Activated effector memory CD4-positive, alpha-beta T cell treated with Interleukin-2 at 50 U/mL for 16 hours (primary cell): ENCODE measurements around the gene CSTPP1.

Experiments
- DNase-seq: peaks from one replicate; pipeline ENCODE4 v3.0.0-alpha.2; 2020

CSTPP1 gene

DNA sequence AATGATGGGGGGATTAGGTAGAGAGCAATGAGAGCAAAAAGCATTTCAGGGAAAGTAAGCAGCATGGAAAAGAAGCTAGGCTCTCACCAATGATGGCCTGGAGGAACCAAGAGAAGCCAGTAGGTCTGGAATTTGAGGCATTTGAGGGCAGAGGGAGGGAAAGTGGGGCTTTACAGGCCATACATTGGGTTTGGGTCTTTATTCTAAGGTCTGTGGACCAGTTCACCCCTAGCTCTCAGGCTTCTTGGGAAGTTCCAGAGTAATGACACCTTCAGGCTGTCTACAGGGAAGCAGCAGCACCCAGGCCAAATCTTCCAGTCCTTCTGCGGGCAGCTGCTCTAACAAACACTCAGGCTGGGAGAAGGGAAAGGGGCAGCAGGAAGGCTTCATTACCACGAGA is 210.7 kb downstream of the CSTPP1 start:
- no peak for DNase-seq

DNA sequence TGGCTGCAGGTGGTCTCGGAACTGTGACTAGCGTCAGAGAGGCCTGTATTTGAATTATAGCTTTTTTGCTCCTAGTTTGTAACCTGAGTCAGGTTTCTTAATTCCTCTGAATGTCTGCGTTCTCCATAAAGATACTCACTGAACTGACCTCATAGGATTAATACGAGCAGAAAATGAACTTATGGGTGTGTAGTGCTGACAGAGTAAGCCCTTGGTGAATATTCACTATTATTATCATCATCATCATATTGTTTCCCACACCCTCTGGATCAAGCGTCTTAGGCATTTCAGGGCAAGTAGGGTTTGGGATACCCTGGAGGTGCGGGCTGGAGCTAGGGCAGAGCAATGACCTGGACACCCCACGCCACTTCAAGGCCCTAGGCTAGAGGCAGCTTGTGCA is 211.1 kb downstream of the CSTPP1 start:
- no peak for DNase-seq

DNA sequence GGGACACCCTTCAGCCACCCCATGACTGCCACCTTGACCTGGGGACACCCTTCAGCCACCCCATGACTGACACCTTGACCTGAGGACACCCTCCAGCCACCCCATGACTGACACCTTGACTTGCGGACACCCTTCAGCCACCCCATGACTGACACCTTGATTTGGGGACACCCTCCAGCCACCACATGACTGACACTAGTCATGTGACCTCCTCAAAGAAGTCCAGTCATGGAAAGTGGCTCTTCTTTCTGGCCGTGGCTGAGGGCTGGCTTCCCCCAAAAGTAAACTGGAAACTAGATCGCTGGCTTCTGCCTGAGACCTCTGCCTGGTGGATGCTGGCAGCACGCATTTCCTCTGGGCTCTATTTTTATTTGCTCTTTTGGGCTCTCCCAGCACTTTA is 211.7 kb downstream of the CSTPP1 start:
- no peak for DNase-seq

DNA sequence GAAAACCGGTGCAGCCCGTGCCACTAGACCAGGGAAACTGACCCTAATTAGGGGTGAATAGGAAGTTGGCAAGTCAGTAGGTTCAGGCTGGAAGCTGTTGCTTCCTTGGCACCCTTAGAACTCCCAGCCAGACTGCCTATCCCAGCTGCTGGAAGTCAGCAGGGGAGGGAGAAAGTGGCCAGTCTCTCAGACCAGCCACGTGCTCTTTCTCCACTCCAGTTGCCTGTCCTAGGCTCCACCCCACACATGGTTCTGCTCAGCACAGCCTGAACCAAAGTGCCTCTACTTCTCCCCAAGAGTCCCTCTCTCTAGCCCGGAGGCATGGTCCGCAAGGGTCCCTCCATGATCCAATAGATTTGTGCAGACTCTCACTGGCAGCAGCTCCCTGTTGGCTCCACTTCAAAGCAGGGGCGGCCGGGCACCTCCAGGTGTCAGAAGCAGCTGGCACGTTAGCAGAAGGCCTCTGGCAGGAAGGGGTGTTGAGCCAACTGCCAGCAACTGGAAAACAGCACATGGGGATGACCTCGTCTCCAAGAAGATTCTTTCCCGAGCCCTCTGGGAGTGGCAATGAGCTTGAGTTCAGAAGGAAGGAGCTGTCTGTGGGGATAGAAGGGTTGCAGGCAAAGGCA is 212.5 kb downstream of the CSTPP1 start:
- no peak for DNase-seq

DNA sequence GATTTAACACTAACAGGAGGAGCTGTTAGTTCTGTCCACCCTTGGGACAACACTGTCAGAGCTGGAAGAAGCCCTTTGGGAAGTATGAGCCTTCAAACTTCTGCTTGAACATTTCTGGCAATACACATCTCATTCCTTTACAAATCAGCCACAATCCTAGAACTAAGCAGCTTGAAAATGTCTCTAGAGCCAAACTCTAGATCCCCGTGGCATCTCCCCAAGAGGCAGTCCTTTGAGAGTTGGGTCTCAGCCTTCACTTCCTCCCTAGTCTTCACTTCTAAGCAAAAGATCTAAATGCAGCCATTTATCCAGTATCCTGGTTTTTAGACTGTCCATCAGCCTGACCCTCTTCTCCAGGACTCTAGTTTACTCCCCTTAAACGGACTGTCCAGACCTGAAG is 213.2 kb downstream of the CSTPP1 start:
- DNase-seq, result no peak

DNA sequence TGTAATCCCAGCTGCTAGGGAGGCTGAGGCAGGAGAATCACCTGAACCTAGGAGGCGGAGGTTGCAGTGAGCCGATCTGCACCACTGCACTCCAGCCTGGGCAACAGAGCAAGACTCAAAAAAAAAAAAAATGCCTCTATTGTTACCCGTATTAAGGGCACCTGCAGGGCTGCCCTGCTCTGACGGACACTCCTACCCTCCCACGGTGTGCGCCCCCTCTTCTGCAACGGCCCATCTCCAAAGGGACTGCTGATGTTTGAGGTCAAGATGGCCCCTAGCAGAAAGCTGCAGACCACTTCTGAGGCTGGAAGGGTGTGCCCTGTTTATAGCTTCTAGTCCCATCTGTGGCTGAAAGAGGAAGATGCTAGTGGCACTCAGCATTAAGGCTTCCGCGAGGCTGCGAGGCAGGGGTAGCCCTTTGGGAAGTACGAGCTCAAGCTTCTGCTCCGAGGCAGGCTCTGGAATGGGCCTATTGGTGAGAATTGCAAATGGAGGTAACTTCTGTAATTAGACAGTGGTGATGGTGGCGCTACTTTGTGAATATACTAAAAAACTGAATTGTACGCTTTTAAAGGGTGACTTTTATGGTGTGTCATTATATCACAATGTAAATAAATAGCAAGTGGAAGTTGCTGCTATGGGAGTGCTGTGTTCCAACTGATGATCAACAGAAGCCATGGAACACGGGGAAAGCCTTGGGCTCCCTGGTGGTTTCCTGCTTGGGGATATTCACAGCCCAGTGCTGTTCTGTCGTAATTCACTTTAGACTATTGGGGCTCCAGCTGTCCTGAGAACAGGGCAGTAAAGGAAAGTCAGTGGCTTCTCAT is 215.8 kb downstream of the CSTPP1 start:
- DNase-seq, result no peak

DNA sequence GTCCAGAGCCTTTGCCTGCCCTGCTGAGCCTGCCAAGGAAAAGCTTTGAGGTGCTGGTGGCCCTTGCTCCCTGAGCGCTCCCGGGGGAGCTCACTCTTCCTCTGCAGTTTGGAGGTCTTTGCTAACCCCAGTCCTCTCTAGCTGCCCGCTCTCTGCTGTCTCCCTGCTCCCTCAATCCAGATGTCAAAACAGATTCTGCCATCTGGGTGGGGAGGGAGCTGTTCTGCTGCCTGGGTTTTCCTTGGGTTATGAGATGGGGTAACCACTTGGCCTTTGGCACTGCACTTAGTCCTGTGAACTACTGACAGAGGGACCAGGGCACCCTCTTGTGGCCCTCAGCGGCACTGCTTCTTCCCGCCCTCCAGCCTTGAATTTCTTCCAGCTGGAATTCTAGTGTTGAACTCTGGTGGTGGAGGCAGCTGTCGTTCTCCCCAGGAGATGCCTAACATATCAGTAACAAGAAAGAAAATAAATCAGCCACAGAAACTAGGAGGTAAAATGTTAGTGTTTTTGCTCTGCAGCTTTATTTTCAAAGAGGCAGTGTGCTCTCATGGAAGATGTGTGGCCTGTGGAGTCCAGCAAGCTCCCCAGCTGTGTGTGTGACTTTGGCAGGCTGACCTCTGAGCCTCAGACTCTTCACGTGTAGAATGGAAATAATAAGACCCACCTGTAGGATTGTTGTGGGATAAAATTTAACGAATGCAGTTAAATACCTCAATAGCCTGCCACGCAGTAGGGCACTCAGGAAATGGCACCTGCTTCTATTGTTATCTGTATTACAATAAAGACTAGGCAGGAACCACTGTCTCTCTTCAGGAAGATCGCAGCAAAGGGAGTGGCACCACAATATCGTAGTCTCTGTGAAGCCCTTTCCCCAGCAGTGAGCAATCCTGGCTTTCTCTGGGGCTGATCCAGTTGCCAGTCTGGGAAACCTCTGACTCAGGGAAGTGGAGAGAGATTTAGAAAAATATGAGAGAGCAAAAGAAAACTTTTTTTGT is 216.7 kb downstream of the CSTPP1 start:
- DNase-seq, result peak; percentile 21

DNA sequence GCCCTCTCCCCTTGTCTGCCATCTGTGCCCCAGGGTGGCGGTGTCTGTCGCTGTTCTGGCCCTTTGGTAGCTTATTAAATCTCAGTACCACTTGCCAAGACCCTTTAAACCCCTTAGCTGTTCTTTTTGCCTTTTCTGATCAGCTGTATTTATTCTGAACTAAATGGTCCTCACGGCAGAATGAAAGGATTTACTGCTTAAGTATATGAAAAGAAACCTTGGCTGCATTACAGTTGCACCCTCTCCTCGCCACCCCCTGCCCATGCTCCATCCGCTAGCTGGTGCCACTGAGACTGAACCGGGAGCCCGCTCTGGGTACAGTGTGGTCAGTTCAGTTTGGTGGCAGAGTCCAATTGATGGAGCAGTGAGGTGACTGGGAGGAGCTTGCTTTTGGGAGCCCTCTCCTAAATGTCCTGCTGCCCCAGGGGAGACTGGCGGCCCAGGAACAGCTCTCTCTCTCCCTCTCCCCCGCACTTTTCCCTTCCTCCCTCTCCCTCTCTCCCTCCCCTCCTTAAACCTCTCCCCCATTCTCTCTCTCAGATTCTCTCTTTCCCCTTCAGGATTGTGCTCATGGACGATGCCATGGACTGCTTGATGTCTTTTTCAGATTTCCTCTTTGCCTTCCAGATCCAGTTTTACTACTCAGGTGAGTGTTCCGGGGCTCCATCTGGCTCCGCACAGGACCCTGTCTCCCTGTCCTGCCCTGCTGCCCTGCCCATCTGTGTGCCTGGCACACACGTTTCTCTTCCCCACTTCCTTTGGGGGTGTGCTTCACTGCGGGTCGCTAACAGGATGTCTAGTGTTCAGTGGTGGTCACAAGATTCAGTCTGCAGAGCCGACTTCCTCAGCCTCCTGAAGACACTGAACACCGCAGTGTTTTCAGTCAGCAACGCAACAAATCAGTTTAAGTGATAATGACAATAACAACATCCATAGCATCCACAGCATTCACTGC is 218.3 kb downstream of the CSTPP1 start:
- peak; percentile 13 for DNase-seq

DNA sequence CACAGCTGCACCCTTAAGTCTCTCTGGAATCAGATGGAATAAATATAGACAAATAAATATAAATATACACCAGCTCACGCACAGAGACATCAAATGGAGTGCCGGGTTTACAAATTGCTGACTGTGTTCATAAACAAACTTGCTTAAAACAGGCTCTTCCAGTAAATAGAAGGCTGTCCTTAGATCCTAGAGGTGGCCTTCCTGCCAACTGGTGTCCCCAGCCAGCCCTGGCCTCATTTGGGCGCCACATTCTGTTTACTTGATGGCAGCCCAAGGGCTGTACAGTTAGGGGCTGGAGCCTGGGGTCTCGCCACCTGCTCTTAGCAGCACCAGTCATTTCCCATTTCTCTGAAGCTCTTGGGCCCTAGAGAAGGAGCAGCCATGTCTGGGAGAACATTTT is 219.3 kb downstream of the CSTPP1 start:
- DNase-seq, result no peak

DNA sequence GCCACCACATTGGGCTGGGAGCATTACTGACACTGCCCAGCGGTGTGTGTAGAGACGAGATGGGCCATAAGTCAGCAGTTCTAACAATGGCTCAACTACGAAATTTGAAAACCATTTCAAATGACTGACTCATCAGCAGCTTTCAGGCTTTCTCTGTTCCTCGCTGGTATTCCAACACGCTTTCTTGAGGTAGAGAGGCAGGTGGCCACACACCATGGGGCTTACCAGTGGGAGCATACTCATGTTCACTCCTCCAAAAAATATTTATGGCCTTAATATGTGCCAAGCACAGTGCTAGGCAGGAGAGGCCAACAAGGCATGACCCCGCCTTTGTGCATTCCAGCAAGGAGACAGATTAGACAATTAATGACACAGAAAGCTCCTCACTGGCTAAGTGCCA is 219.8 kb downstream of the CSTPP1 start:
- DNase-seq, result no peak

DNA sequence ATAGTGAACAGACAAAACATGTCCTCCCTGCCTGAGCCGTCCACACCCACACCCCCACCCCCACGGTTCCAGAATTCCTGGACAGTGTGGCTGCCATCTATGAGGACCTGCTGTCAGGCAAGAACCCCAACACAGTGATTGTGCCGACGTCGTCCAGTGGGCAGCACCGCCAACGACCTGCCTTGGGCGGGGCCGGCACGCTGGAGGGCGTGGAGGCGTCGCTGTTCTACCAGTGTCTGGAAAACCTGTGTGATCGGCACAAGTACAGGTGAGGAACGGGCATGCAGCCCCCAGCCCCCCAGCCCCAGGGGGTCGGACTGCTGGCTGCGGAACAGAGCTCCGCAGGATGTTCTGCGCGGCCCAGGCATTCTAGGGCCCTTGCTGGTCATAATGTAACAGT is 220.4 kb downstream of the CSTPP1 start:
- DNase-seq, result no peak

DNA sequence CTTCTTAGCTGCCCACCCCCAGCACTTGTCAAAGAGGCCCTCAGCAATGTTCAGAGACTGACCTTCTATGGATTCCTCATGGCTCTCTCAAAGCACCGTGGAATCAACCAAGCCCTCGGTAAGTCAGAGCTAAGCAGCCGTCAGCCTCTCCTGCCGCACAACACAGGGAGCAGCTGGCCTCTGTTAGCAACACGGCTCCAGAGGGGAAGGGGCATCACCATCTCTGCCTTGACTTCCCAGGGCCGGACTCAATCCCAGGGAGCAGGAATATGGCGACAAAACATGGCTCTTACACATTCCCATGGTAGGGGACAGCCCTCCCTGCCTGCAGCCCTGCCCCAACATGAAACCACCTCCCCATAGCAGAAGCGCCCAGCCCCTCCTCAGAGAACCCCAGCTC is 221.2 kb downstream of the CSTPP1 start:
- DNase-seq, result no peak

DNA sequence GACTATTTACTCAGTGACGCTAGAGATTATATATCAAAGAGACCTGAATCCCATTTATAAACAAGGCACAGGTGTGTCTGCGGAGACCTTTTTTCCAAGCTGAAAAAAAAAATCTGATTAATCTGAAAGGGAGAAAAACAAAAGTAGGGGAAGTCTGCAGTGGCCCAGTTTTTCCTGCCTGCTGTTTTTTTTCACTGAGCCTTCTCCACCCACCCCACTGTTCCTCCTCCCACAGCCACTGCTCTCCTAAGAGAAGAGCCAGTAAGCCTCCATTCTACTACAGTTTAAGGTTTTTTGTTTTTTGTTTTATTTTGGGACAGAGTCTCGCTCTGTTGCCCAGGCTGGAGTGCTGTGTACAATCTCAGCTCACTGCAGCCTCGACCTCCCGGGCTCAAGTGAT is 221.7 kb downstream of the CSTPP1 start:
- no peak for DNase-seq

DNA sequence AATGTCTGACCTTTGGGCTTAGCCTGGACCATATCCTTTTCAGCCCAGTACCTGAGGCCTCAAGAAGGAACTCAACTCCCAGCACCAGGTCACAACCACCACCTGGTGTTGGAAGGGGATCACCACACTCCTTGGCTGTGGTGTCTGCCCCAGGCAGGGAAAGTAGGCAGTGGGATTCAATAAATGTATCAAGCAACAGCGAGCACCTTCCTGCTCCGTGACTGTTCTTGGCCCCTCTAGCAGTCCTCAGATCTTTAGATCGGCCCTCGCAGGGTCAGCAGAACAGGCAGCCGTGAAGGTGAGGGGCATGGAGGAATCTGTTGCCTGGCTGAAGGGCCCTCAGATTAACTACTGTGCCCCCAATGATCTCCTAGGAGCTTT is 224.2 kb downstream of the CSTPP1 start:
- no peak for DNase-seq

DNA sequence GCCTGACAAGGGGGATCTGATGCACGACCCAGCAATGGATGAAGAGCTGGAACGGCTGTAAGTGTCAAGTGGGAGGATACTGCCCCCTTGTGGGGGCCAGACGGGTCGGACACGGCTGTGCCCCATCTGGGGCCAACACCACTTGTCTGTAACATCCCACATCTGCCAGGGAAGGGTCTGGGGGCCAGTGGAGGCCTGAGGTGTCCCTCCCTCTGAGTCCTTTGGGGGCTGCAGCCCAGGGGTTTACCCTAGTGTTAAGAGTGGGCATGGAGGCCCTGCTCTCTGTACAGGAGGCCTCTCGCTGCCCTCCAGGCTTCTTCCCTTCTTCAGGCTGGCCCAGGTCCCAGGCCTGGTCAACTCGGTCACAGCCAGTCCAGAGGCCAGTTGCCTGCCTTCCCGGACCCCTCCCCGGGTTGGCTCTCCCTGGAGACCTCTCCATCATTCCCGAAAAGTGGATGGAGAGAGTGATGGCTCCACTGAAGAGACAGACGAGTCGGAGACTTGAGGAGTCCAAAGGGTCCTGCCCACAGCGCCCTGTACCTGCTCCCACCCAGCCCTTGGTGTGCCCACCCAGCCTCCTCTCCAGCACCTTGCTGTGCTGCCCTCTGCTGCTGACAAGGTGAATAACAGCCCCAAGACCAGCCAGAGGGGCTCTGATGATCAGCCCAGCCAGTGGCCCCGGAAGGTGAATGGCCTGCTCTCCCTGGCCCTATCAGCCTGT is 224.7 kb downstream of the CSTPP1 start:
- peak; percentile 27 for DNase-seq

DNA sequence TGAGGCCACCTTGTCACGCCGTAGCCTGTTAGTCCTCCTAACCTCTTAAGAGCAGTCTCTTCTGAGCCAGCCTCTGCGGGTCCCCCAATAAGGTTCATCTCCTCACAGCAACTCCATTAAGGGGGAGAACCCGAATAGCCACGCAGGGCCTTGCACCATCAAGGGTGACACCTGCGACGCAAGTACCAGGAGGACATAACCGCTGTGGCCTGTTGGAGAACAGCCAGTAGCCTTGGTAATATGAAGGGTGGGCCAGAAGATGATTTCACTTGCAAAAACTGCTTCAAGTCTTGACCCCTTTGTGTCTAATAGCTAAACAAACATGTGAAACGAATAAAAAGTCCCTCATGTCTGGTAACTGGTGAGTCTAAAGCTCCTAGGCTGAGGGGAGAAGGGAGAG is 225.3 kb downstream of the CSTPP1 start:
- DNase-seq, result no peak

DNA sequence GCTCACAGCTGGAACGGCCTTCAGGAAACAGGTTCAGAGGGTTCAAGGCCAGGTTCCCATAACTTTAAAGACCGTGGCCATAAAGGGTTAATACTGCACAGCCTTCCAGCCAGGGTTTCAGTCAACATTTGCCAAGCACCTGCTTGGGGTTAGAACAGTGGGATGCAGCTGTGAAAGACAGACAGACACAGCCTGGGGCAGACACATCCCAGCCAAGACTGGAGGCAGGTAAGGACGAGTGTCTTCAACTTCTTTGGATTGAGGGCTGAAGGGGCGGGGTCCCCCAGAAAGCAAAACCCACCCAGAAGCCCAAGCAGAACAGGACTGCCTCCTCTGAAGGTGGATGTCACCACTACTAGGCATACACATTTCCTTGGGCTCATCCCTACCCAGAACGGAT is 225.9 kb downstream of the CSTPP1 start:
- DNase-seq, result no peak

DNA sequence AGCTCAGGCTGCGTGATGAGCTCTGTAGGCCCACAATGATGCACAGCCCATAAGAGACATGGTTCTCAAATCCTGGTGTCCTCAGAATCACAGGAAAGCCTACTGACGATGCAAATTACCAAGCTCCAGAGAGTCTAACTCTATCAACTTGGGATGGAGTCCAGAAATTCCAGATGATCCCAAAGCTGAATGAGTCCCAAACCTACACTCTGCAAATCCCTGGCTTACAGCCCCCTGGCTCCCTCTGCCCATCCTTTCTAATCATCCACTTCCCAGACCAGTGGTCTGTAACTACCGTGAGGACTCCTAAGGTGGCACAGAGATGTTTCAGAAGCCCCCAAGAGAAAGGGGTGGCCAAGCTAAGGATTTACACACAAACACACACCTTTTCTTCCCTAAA is 226.6 kb downstream of the CSTPP1 start:
- no peak for DNase-seq

DNA sequence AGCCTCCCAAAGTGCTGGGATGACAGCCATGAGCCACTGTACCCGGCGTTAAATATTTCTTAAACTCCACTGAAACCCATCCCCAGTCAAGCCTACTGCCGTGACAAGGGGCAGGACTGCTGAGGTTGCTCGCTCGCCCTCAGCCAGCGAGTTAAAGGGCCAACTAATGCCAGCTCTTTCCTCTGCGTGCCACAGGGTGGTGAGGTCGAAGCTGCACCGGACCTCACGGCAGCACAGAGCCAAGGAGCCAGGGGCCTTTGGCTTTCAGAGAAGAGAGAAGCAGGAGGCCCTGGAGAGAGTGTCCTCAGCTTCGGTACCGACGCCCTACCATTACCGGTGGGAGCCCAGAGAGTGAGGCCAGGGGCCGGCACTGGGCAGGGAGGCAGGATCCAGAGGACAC is 227.3 kb downstream of the CSTPP1 start:
- DNase-seq, result no peak

DNA sequence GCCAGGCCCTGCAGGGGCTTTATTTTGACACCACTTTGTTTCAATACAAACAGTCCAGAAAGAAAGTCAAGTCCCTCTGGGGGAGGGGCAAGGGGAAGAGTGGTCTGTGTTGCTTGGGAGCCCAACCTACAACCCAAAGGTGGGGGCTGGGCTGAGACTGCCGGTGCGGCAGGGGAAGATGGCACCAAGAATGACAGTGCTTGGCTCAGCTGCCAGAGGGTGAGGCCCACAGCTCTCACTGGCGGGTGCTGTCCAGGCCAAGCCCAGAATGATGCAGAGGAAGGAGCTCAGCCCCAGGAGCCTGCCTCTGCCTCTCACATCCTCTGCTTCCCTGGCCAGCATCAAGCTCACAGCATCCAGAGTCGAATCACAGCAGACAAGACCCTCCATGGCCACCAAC is 227.8 kb downstream of the CSTPP1 start:
- DNase-seq, result no peak

DNA sequence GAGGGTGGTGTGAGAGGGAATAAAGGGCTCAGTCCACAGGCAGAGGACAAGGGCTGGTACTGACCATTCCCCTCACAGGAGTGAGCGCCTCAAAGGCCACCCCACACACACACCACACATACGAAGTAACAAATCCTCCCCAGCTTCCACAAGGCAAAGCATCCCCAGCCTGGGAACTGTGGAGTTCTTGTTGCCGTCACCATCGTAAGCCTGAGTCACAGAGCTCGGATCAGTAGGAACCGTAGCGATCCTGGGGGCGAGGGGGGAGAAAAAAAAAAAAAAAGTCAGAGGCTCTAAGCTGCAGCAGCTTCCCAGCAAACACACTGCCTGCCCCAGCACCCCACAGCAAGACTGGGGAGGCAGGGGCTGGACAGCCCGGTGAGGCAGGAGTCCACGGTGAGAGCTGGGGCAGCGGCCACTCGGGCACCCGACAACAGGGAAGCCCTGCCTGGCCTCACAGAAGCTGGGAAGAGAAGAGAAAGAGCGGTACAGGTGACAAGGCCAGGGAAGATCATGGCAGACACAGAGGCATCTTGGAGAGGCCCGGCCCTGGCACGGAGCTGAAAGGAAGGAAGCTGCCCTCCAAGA is 228.8 kb downstream of the CSTPP1 start:
- no peak for DNase-seq
